ENCODE results near the gene GMIP. TPM values are rescaled to one million over a fixed set of nuclear protein-coding genes. Genes with fewer than 3 reads are reported as not detected.

Gene GMIP
- total and polyA plus RNA-seq, 2 experiments from 2014 or later, result 5.1 to 22.1 TPM

DNA sequence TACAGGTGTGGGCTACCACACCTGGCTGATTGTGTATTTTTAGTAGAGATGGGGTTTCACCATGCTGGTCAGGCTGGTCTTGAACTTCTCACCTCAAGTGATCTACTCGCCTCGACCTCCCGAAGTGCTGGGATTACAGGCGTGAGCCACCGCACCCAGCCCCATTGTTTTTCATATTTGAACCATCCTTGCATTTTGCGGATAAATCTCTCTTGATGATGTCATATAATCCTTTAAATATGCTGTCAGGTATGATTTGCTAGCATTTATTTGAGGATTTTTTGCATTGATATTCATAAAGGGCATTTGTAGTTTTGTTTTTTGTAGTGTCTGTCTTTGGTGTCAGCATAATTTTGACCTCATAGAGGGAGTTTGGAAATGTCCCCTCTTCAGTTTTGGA, 30.9 kb upstream of the GMIP start (continued):
- TF ChIP-seq, protein P1, sequence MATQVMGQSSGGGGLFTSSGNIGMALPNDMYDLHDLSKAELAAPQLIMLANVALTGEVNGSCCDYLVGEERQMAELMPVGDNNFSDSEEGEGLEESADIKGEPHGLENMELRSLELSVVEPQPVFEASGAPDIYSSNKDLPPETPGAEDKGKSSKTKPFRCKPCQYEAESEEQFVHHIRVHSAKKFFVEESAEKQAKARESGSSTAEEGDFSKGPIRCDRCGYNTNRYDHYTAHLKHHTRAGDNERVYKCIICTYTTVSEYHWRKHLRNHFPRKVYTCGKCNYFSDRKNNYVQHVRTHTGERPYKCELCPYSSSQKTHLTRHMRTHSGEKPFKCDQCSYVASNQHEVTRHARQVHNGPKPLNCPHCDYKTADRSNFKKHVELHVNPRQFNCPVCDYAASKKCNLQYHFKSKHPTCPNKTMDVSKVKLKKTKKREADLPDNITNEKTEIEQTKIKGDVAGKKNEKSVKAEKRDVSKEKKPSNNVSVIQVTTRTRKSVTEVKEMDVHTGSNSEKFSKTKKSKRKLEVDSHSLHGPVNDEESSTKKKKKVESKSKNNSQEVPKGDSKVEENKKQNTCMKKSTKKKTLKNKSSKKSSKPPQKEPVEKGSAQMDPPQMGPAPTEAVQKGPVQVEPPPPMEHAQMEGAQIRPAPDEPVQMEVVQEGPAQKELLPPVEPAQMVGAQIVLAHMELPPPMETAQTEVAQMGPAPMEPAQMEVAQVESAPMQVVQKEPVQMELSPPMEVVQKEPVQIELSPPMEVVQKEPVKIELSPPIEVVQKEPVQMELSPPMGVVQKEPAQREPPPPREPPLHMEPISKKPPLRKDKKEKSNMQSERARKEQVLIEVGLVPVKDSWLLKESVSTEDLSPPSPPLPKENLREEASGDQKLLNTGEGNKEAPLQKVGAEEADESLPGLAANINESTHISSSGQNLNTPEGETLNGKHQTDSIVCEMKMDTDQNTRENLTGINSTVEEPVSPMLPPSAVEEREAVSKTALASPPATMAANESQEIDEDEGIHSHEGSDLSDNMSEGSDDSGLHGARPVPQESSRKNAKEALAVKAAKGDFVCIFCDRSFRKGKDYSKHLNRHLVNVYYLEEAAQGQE (IDR thresholded peaks at IDR 0.05; ENCODE audit: unreplicated experiment), result no peak
- no peak for TF ChIP-seq ZNF114 (CRISPR knock-in tag; IDR thresholded peaks at IDR 0.05)
- TF ChIP-seq EZH2 (IDR thresholded peaks at IDR 0.05; ENCODE audit: low read depth, unreplicated experiment), result no peak
- no peak for TF ChIP-seq CTCF (conservative IDR thresholded peaks at IDR 0.05; ENCODE audit: low read depth in 2 of 2)
- TF ChIP-seq ZNF331 (CRISPR knock-in tag; IDR thresholded peaks at IDR 0.05; ENCODE audit: low read depth), result no peak
- TF ChIP-seq STAT1 (IDR thresholded peaks at IDR 0.05; ENCODE audit: unreplicated experiment), result no peak
- TF ChIP-seq EZH2phosphoT487 (IDR thresholded peaks at IDR 0.05; ENCODE audit: unreplicated experiment), result no peak

GRCh38 chr19:19672816-19673215, 29.4 kb upstream of the GMIP start:
- Histone ChIP-seq H4K20me1 (replicated peaks; ENCODE audit: insufficient read depth) (peaks cover 57% of the 10 kb centered on the region), H3K36me3 (ENCODE audit: insufficient read depth) (peaks cover 22% of the 10 kb centered on the region), H3K27ac (ENCODE audit: low read depth) (no peak overlapping the region), H3K27me3 (ENCODE audit: insufficient read depth) (no peaks in the 10 kb centered on the region), H3F3A (replicated peaks; ENCODE audit: low read depth) (peaks cover 18% of the 10 kb centered on the region), H3K9me2 (ENCODE audit: insufficient read depth) (no peaks in the 10 kb centered on the region), H3K79me2 (replicated peaks; ENCODE audit: insufficient read depth) (peaks cover 82% of the 10 kb centered on the region), H3K4me1 (ENCODE audit: insufficient read depth) (peaks cover 13% of the 10 kb centered on the region), H3K4me2 (no peak overlapping the region), H2AFZ (no peak overlapping the region), H3K4me3 (no peak overlapping the region)
- Mint-ChIP-seq H3K27me3 (ENCODE audit: insufficient read depth, low read depth, poor library complexity) (peaks cover 15% of the 10 kb centered on the region), H3K36me3 (ENCODE audit: low read depth) (peaks cover 69% of the 10 kb centered on the region), H3K27ac (no peak overlapping the region), H3K9me3 (peaks cover 3% of the 10 kb centered on the region; the same call in 2 of the 3 replicates), H3K4me1 (peaks cover 17% of the 10 kb centered on the region; the same call in 2 of the 3 replicates), H3K4me3 (no peak overlapping the region)
- no peak for ATAC-seq
- DNase-seq (ENCODE audit: low spot score), result no peak
- no peak for TF ChIP-seq ZNF114 (CRISPR knock-in tag; IDR thresholded peaks at IDR 0.05)
- no peak for TF ChIP-seq EZH2 (IDR thresholded peaks at IDR 0.05; ENCODE audit: low read depth, unreplicated experiment)
- TF ChIP-seq ZNF331 (CRISPR knock-in tag; IDR thresholded peaks at IDR 0.05; ENCODE audit: low read depth), result no peak
- no peak for TF ChIP-seq NANOG (IDR thresholded peaks at IDR 0.05; ENCODE audit: borderline replicate concordance)
- TF ChIP-seq EZH2phosphoT487 (IDR thresholded peaks at IDR 0.05; ENCODE audit: unreplicated experiment), result no peak
- TF ChIP-seq, protein P1 (IDR thresholded peaks at IDR 0.05; ENCODE audit: unreplicated experiment), result no peak
- TF ChIP-seq CTCF (conservative IDR thresholded peaks at IDR 0.05; ENCODE audit: low read depth in 2 of 2), result no peak
- TF ChIP-seq, protein P2, sequence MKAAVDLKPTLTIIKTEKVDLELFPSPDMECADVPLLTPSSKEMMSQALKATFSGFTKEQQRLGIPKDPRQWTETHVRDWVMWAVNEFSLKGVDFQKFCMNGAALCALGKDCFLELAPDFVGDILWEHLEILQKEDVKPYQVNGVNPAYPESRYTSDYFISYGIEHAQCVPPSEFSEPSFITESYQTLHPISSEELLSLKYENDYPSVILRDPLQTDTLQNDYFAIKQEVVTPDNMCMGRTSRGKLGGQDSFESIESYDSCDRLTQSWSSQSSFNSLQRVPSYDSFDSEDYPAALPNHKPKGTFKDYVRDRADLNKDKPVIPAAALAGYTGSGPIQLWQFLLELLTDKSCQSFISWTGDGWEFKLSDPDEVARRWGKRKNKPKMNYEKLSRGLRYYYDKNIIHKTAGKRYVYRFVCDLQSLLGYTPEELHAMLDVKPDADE (IDR thresholded peaks at IDR 0.05), result no peak
- no peak for TF ChIP-seq CREB1 (CRISPR knock-in tag; IDR thresholded peaks at IDR 0.05; ENCODE audit: low read depth)

Measured in GM23338 (cell line).